Left lung (tissue), 10 donors: ENCODE measurements around the gene NUAK1. TPM values are rescaled to one million over a fixed set of nuclear protein-coding genes. Genes with fewer than 3 reads are reported as not detected.

Experiments
- ATAC-seq: fragments of 200-7000 bp; cut with Tn5 transposase; one replicate; pipeline ENCODE4 v1.9.1; 2020; ENCODE audit warnings: moderate library complexity
- DNase-seq, 4 donors: peaks; one replicate each; pipeline ENCODE4 v3.0.0-alpha.2; 2013 to 2020
- H3K27ac ChIP-seq, 2 donors: fragments of 200-600 bp; sonication (generic) in 1 of 2; one replicate each; pipeline versions ENCODE4 v1.5.0 to v1.8.0; 2020 to 2021
- H3K27me3 ChIP-seq, 2 donors: fragments of 200-600 bp; sonication (generic) in 1 of 2; one replicate each; pipeline versions ENCODE4 v1.5.0 to v1.8.0; 2020 to 2021
- H3K36me3 ChIP-seq, 2 donors: fragments of 200-600 bp; sonication (generic) in 1 of 2; one replicate each; pipeline versions ENCODE4 v1.5.0 to v1.8.0; 2020 to 2021
- H3K4me1 ChIP-seq, 2 donors: fragments of 200-600 bp; one replicate each; pipeline ENCODE4 v1.8.0; 2021
- H3K4me3 ChIP-seq, 2 donors: fragments of 200-600 bp; sonication (generic) in 1 of 2; one replicate each; pipeline versions ENCODE4 v1.5.0 to v1.8.0; 2020 to 2021; ENCODE audit warnings: mild to moderate bottlenecking in 1 of 2
- H3K9me3 ChIP-seq, 2 donors: fragments of 200-600 bp; sonication (generic) in 1 of 2; one replicate each; pipeline versions ENCODE4 v1.5.0 to v1.8.0; 2020 to 2021
- intact Hi-C, 2 donors: fragments of 100-400 bp; cut with DNase I; formaldehyde crosslinking; loops; one replicate each; pipeline versions ENCODE4 v1.11.2 to v1.14.2; 2022
- polyA plus RNA-seq, 6 donors: library from polyadenylated mRNA; unstranded; fragments of 120-200 nt; gene quantifications; one replicate each; pipeline ENCODE4 v1.2.1, GENCODE V29; 2013; ENCODE audit not compliant: insufficient read length in 6 of 6
- total RNA-seq, 2 donors: library from RNA; stranded (reverse); fragmentation: NEBNext Ultra II Directional; extraction: Animal tissue kit (Norgen Biotek cat#: 25700); gene quantifications; one replicate each; pipeline ENCODE4 v1.2.1, GENCODE V29; 2021
- TF ChIP-seq, protein P1 (sequence below), 2 donors: fragments of 200-600 bp; sonication (generic) in 1 of 2; IDR thresholded peaks; one replicate each; pipeline versions ENCODE4 v1.5.0 to v1.8.0; 2021; ENCODE audit warnings: antibody characterized with exemption in 2 of 2
- donor health status: DM: no; HTN: yes; CAD: no.
- donor health status: DM: no; HTN: no; CAD: no.

NUAK1 gene
- total and polyA plus RNA-seq, 8 donors, result 6.5 to 11.7 (median 8.1) TPM

DNA sequence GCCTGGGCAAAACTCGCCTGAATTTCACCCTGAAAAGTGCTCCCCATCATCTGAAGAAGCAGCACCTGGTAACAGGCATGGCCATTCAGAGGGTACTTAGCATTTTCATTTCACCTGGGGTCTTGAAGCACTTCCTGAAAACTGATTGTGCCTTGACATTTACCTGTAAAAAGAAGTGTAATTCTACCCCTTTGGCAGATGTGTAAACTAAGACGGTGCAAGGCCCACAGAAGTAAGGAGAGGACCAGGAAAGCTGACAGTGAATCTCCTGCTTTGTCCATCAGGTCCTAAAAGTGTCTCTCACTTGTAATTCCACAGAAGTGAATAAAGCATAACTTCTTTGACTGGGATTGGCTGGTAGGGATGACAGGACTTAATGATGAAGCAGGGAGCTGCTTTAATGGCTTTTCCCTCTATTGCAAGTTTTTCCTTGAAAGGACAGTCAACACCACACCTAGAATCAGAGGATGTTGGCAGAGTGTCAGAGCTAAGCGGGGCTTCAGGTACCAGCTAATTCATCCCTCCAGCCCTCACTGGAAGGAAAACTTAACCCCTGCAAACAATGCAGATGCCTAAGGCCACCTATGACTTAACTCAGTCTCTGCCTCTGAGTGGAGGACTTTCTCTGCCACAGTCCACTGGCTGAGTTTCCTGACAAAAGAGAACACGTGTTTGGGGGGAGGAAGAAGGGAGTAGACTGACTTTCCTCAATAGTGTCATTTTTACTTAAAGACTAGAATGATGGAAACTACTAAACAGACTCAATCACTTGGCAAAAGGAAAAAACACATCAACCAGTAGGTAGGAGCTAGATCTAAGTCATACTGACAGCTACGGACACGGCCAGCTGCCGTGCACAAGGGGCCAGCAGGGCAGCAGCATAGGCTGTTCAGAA, 74.7 kb downstream of the NUAK1 start:
- DNase-seq (no peak), ATAC-seq (no peak)
- Histone ChIP-seq H3K27me3 (no peaks in the 10 kb centered on the region), H3K9me3 (no peaks in the 10 kb centered on the region), H3K36me3 (no peaks in the 10 kb centered on the region), H3K4me1 (no peaks in the 10 kb centered on the region), H3K4me3 (no peak overlapping the region), H3K27ac (no peak overlapping the region)
- TF ChIP-seq, protein P1, sequence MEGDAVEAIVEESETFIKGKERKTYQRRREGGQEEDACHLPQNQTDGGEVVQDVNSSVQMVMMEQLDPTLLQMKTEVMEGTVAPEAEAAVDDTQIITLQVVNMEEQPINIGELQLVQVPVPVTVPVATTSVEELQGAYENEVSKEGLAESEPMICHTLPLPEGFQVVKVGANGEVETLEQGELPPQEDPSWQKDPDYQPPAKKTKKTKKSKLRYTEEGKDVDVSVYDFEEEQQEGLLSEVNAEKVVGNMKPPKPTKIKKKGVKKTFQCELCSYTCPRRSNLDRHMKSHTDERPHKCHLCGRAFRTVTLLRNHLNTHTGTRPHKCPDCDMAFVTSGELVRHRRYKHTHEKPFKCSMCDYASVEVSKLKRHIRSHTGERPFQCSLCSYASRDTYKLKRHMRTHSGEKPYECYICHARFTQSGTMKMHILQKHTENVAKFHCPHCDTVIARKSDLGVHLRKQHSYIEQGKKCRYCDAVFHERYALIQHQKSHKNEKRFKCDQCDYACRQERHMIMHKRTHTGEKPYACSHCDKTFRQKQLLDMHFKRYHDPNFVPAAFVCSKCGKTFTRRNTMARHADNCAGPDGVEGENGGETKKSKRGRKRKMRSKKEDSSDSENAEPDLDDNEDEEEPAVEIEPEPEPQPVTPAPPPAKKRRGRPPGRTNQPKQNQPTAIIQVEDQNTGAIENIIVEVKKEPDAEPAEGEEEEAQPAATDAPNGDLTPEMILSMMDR (IDR thresholded peaks at IDR 0.05), result no peak
- intact Hi-C loops, result no loop called here

DNA sequence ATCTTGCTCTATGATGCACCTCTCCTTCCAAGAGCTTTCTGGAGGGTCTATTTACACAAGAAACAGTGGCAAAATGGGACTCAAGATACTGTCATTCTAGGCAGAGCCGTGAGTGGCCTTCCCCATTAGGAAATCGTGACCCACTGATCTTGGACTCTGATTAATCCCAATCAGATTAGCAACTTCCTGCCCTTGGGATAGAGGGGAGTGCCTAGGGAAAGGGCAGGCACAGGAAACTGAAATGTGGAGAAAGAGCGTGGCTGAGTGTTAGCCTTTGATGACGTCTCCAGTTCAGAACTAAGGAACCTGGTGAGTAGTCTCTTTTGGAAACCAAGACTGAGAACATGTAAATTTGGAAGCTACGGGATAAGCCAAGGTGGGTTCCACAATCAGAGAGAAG, 76.1 kb downstream of the NUAK1 start:
- intact Hi-C loops, result no loop called here
- Histone ChIP-seq H3K4me1 (no peaks in the 10 kb centered on the region), H3K27me3 (no peaks in the 10 kb centered on the region), H3K27ac (no peak overlapping the region), H3K36me3 (no peaks in the 10 kb centered on the region), H3K9me3 (no peaks in the 10 kb centered on the region), H3K4me3 (no peak overlapping the region)
- TF ChIP-seq, protein P1 (IDR thresholded peaks at IDR 0.05), result no peak
- ATAC-seq (no peak), DNase-seq (no peak)

DNA sequence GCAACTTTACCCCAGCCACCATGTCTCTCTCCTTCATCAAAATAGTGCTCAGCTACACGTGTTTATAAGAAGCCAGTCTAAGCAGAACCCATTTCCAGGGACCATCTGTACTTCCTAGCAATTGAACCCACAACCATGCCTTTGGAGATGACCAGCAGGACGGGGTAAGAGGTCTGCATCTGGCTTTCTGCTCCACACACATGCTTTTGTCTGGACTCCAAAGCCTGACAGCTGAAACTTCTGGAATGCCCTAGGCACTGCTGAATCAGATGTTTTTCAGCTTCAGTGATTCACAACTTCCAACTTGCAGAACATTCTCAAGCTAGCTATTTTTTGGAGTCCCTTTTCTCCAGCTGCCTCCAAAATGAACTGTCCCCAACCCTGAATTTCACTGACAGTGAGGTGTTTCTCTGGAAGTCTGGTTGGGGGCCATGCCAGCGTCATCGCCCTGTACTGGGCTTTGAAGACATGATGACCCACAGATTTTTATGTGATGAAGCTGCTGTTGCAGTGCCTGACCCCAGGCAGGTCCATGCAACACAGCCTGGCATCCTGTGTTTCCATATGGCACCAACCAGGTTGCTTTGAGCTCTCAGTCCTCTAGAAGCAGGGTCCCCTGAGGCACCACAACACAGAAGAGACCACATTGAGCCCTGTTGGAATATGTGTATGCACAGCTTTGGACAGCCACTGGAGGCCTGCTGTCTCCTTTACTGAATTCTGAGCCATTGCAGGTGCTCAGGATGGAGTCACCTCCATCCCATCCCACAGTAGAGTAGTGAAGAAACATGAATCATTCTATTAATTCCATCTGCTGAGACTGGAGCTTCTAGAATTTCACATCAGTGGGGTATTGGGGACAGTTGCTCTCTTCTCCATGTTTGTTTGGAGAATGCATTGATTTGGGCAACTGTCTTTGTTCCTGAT, 80.2 kb downstream of the NUAK1 start:
- Histone ChIP-seq H3K27me3 (no peaks in the 10 kb centered on the region), H3K4me3 (no peak overlapping the region), H3K36me3 (no peaks in the 10 kb centered on the region), H3K4me1 (no peaks in the 10 kb centered on the region), H3K27ac (no peak overlapping the region), H3K9me3 (peaks cover 0 to 12% of the 10 kb centered on the region in 2 donors)
- DNase-seq, result no peak
- no peak for ATAC-seq
- intact Hi-C loops, result no loop called here
- TF ChIP-seq, protein P1 (IDR thresholded peaks at IDR 0.05), result no peak

DNA sequence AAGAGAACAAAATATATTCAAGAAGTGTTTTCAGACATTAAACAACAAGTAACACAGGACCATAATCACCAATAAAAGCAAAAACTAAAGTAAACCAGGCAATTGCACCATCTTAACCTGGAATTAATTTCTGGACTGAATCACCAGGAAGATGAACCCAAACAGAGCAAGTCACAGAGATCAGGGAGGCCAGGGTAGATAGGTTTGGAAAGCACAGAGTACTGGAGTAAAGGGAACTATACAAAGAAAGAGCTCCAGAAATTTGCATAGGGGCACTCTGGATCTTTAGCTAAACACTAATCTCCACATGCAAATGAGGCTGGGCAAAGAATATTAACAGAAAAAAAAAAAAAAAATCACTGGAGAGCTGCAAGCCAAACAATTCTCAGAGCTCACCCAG, 84.7 kb downstream of the NUAK1 start:
- H3K4me1 ChIP-seq, result no peaks in the 10 kb centered on the region

More for the DNA sequence above, 84.7 kb downstream of the NUAK1 start:
- TF ChIP-seq, protein P1 (IDR thresholded peaks at IDR 0.05), result no peak
- Histone ChIP-seq H3K4me3 (no peak overlapping the region), H3K27ac (no peak overlapping the region), H3K27me3 (no peaks in the 10 kb centered on the region), H3K9me3 (peaks cover 0 to 12% of the 10 kb centered on the region in 2 donors), H3K36me3 (no peaks in the 10 kb centered on the region)
- intact Hi-C loops, result no loop called here
- no peak for ATAC-seq
- no peak for DNase-seq
